ENCODE data around the gene MVK. TPM values are rescaled to one million over a fixed set of nuclear protein-coding genes. Genes with fewer than 3 reads are reported as not detected.

Gene MVK
- 21.2 and 28.0 TPM in 2 replicates for total RNA-seq

GRCh38 chr12:109573029-109573913 is at the start of gene MVK, which contains the start of gene MMAB:
MVK (plus strand) TSS chr12:109573794; CDS start chr12:109574823, 1,029 bp downstream.
MMAB (minus strand) TSS chr12:109573504; CDS start chr12:109573480, 24 bp downstream.

Other genes starting within 250 kb of the MVK start
- not detected in 2 replicates for gene MYO1H, start 225.9 kb upstream of the MVK start, total RNA-seq
- 54.8 and 64.8 TPM in 2 replicates for gene KCTD10, start 96.5 kb upstream of the MVK start, total RNA-seq
- gene UBE3B, start 96.2 kb upstream of the MVK start, total RNA-seq: 42.0 and 43.8 TPM in 2 replicates
- gene MMAB, start 290 bp upstream of the MVK start, total RNA-seq: 49.3 and 58.4 TPM in 2 replicates
- gene FAM222A, start 140.0 kb downstream of the MVK start, total RNA-seq: 1.0 and 1.1 TPM in 2 replicates

Measured in mammary microvascular endothelial cell (primary cell).